Measurements from ENCODE around the gene CAPN12. TPM values are rescaled to one million over a fixed set of nuclear protein-coding genes. Genes with fewer than 3 reads are reported as not detected.

The CAPN12 gene
- polyA plus RNA-seq, 2 of the 4 experiments (the other 2 are of a cell fraction) = 10.0 to 11.7 TPM

GRCh38 chr19:38695317-38695683 lies 49.0 kb downstream of the CAPN12 start:
- ATAC-seq (no peak), DNase-seq (ENCODE audit: low read depth in 1 of 2, low spot score in 1 of 2) (no peak), FAIRE-seq (peak; percentile 85)
- Histone ChIP-seq H3K4me3 (no peak overlapping the region), H3K27ac (peak overlapping the region; percentile 93 to 94), H3K4me1 (peaks cover 100% of the 10 kb centered on the region), H3K9me3 (no peaks in the 10 kb centered on the region), H3K4me2 (no peak overlapping the region)
- WGBS (ENCODE audit: missing lambda C conversion rate) = 87% methylated on average over 9 of the region's 9 CpGs
- TF ChIP-seq FOSB (CRISPR knock-in tag; IDR thresholded peaks at IDR 0.05) (no peak), ATOH8 (CRISPR knock-in tag; IDR thresholded peaks at IDR 0.05; ENCODE audit: low read depth) (no peak), ZSCAN20 (CRISPR knock-in tag; IDR thresholded peaks at IDR 0.05) (no peak), ZNF302 (CRISPR knock-in tag; IDR thresholded peaks at IDR 0.05) (no peak), JUN (IDR thresholded peaks at IDR 0.05) (no peak), ESRRA (IDR thresholded peaks at IDR 0.05; ENCODE audit: borderline replicate concordance, low read length) (no peak), KDM5A (IDR thresholded peaks at IDR 0.05) (no peak), GATA3 (IDR thresholded peaks at IDR 0.05; ENCODE audit: borderline replicate concordance) (no peak), HMGXB4 (CRISPR knock-in tag; IDR thresholded peaks at IDR 0.05; ENCODE audit: borderline replicate concordance) (no peak), NPAS2 (CRISPR knock-in tag; IDR thresholded peaks at IDR 0.05; ENCODE audit: borderline replicate concordance) (no peak), HDAC2 (IDR thresholded peaks at IDR 0.05) (no peak), CEBPB (IDR thresholded peaks at IDR 0.05) (no peak), TFCP2L1 (CRISPR knock-in tag; IDR thresholded peaks at IDR 0.05) (no peak), NFE2L2 (conservative IDR thresholded peaks at IDR 0.05; ENCODE audit: low read length) (no peak), MAX (IDR thresholded peaks at IDR 0.05) (no peak)
- TF ChIP-seq, protein P1, sequence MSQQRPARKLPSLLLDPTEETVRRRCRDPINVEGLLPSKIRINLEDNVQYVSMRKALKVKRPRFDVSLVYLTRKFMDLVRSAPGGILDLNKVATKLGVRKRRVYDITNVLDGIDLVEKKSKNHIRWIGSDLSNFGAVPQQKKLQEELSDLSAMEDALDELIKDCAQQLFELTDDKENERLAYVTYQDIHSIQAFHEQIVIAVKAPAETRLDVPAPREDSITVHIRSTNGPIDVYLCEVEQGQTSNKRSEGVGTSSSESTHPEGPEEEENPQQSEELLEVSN (IDR thresholded peaks at IDR 0.05; ENCODE audit: borderline replicate concordance, low read depth) = no peak
- TF ChIP-seq, protein P2, sequence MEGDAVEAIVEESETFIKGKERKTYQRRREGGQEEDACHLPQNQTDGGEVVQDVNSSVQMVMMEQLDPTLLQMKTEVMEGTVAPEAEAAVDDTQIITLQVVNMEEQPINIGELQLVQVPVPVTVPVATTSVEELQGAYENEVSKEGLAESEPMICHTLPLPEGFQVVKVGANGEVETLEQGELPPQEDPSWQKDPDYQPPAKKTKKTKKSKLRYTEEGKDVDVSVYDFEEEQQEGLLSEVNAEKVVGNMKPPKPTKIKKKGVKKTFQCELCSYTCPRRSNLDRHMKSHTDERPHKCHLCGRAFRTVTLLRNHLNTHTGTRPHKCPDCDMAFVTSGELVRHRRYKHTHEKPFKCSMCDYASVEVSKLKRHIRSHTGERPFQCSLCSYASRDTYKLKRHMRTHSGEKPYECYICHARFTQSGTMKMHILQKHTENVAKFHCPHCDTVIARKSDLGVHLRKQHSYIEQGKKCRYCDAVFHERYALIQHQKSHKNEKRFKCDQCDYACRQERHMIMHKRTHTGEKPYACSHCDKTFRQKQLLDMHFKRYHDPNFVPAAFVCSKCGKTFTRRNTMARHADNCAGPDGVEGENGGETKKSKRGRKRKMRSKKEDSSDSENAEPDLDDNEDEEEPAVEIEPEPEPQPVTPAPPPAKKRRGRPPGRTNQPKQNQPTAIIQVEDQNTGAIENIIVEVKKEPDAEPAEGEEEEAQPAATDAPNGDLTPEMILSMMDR (IDR thresholded peaks at IDR 0.05) = no peak
- ChIA-PET CTCF (interaction anchor here (0.8 to 33.1 kb wide), 9 partner anchors 10 to 235 kb away, joined by 3 to 764 read pairs (median 3); partner anchors contain the start of genes MRPS12 and SARS2), POLR2A (no interaction called here)

DNA sequence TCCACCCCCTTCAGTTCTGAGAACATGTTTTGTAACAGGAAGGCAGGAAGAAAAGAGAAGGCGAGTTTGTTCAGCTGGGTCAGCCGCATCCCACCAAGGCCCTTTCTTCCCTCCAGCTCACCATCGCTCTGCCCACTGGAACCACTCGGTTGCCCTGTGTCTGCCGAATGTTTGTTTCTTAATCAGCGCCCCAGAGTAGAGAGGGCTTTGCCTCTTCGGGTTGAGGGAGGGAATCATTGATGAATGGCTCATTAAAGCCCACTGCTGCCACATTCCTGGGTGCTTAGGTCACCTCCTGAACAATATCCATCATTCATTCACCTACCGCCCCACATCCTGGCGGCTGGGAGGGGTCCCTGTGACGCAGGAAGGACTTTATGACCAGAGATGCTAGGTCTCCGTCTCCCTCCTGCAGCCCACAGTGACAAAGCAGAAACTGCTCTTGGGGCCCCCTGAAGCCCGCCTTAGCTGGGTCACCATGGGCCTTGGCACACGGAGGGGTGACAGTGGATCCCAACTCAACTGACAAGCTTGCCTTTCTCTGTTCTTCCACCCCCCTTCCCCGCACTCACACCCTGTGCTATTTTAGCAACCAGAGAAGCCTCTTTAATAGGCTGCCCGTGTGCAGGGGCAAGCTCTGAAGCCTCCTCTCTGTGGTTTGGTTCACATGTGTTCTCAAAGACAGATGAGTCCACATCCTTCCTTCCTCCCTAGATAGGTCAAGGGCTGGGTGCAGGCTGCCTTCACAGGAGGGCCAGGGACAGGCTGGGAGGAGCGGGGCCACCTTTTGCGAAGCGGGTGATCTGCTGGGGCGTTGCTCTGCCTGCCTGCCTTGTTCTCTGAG lies 50.7 kb downstream of the CAPN12 start:
- POLR2A ChIA-PET = interaction anchor here (1.0 to 1.7 kb wide), 6 partner anchors 10 to 75 kb away, joined by 3 to 7 read pairs (median 6); partner anchors contain the start of genes ACTN4 and EIF3K
- H3K27ac ChIP-seq = peak overlapping the region; percentile 93 to 94
- H3K4me3 ChIP-seq = 0 out of 3 replicates have a peak overlapping the region, but pooled peaks have one; percentile 1
- 40% methylated on average over 19 of the region's 19 CpGs for WGBS (ENCODE audit: missing lambda C conversion rate)
- H3K9me3 ChIP-seq = no peaks in the 10 kb centered on the region
- DNase-seq (ENCODE audit: low read depth in 1 of 2, low spot score in 1 of 2) (peak; percentile 91 to 92), FAIRE-seq (peak; percentile 100), ATAC-seq (peak; percentile 10 to 54)
- CTCF ChIA-PET = interaction anchor here (0.6 to 33.1 kb wide), 13 partner anchors 8 to 237 kb away, joined by 3 to 764 read pairs (median 3); partner anchors contain the start of genes EIF3K, MRPS12 and SARS2
- peak overlapping the region; percentile 62 for H3K4me2 ChIP-seq
- H3K4me1 ChIP-seq = peaks cover 100% of the 10 kb centered on the region
- TF ChIP-seq EHF (CRISPR knock-in tag; IDR thresholded peaks at IDR 0.05) (peak; percentile 86; the same call in 1 of the 2 replicates), MYC (IDR thresholded peaks at IDR 0.05; ENCODE audit: borderline replicate concordance, low read length) (peak; percentile 65; the same call in 1 of the 2 replicates), HOXB5 (CRISPR knock-in tag; IDR thresholded peaks at IDR 0.05) (peak; percentile 93), MAFK (IDR thresholded peaks at IDR 0.05; ENCODE audit: partially characterized antibody) (peak; percentile 95), EP300 (IDR thresholded peaks at IDR 0.05) (peak; percentile 55 to 84; a peak in 3 of 5 replicates), POLR2A (IDR thresholded peaks at IDR 0.05; ENCODE audit: low read length) (no peak), PHF8 (IDR thresholded peaks at IDR 0.05; ENCODE audit: borderline replicate concordance, low read depth) (no peak), FOSB (CRISPR knock-in tag; IDR thresholded peaks at IDR 0.05) (peak; percentile 55; the same call in 1 of the 2 replicates), RAD21 (conservative IDR thresholded peaks at IDR 0.05 in 1 of 2, IDR thresholded peaks at IDR 0.05 in 1 of 2) (0 out of 5 replicates have a peak, but pooled peaks of 1 of the 2 experiments have one; percentile 8), HOXB13 (CRISPR knock-in tag; IDR thresholded peaks at IDR 0.05; ENCODE audit: low read depth) (peak; percentile 85; the same call in 1 of the 2 replicates), ATOH8 (CRISPR knock-in tag; IDR thresholded peaks at IDR 0.05; ENCODE audit: low read depth) (0 out of 2 replicates have a peak, but pooled peaks have one; percentile 10)
- TF ChIP-seq, protein P3, sequence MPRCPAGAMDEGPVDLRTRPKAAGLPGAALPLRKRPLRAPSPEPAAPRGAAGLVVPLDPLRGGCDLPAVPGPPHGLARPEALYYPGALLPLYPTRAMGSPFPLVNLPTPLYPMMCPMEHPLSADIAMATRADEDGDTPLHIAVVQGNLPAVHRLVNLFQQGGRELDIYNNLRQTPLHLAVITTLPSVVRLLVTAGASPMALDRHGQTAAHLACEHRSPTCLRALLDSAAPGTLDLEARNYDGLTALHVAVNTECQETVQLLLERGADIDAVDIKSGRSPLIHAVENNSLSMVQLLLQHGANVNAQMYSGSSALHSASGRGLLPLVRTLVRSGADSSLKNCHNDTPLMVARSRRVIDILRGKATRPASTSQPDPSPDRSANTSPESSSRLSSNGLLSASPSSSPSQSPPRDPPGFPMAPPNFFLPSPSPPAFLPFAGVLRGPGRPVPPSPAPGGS (IDR thresholded peaks at IDR 0.05) = no peak
